Fibroblast of lung (primary cell): Measurements from ENCODE around the gene CCL17.

Experiments
- CTCF ChIP-seq, 2 donors: IDR thresholded peaks in 1 of 2; conservative IDR thresholded peaks in 1 of 2; 1 replicate in 1 of 2; 2 replicates in 1 of 2; pipeline ENCODE4 v1.5.1; 2011 to 2012; ENCODE audit warnings: low read length in 2 of 2, control low read depth in 1 of 2, inconsistent platforms in 1 of 2, low read depth in 1 of 2, mild to moderate bottlenecking in 1 of 2
- EZH2 ChIP-seq: IDR thresholded peaks from 2 replicates; pipeline ENCODE4 v1.5.1; 2012; ENCODE audit warnings: low read length, control low read depth, mild to moderate bottlenecking; ENCODE audit errors: missing control alignments

GRCh38 chr16:57403965-57404817 lies at the start of gene CCL17:
- TF ChIP-seq CTCF (conservative IDR thresholded peaks at IDR 0.05 in 1 of 2, IDR thresholded peaks at IDR 0.05 in 1 of 2; ENCODE audit: low read depth in 1 of 2, low read length in 2 of 2) (no peak), EZH2 (no peak)
